Right ventricle myocardium superior (tissue), 1 donor: Measurements from ENCODE around the gene SH3BP4. TPM values are rescaled to one million over a fixed set of nuclear protein-coding genes. Genes with fewer than 3 reads are reported as not detected.

ENCODE experiments used
- ATAC-seq: fragments of 200-7000 bp; cut with Tn5 transposase; one replicate; pipeline ENCODE4 v1.9.1; 2020; ENCODE audit warnings: mild to moderate bottlenecking; ENCODE audit not compliant: poor library complexity
- DNase-seq: peaks from one replicate; pipeline ENCODE4 v3.0.0-alpha.2; 2020
- intact Hi-C: fragments of 100-400 bp; cut with DNase I; formaldehyde crosslinking; loops from one replicate; pipeline ENCODE4 v1.11.2; 2022
- total RNA-seq: library from RNA; stranded (reverse); fragmentation: NEBNext Ultra II Directional; extraction: Animal tissue kit (Norgen Biotek cat#: 25700); gene quantifications from one replicate; pipeline ENCODE4 v1.2.1, GENCODE V29; 2021
- donor health status: DM: no; HTN: yes; CAD: no; lungs with severe emphysema.

The SH3BP4 gene
- total RNA-seq, 1 donor from 2014 or later: 9.0 TPM

DNA sequence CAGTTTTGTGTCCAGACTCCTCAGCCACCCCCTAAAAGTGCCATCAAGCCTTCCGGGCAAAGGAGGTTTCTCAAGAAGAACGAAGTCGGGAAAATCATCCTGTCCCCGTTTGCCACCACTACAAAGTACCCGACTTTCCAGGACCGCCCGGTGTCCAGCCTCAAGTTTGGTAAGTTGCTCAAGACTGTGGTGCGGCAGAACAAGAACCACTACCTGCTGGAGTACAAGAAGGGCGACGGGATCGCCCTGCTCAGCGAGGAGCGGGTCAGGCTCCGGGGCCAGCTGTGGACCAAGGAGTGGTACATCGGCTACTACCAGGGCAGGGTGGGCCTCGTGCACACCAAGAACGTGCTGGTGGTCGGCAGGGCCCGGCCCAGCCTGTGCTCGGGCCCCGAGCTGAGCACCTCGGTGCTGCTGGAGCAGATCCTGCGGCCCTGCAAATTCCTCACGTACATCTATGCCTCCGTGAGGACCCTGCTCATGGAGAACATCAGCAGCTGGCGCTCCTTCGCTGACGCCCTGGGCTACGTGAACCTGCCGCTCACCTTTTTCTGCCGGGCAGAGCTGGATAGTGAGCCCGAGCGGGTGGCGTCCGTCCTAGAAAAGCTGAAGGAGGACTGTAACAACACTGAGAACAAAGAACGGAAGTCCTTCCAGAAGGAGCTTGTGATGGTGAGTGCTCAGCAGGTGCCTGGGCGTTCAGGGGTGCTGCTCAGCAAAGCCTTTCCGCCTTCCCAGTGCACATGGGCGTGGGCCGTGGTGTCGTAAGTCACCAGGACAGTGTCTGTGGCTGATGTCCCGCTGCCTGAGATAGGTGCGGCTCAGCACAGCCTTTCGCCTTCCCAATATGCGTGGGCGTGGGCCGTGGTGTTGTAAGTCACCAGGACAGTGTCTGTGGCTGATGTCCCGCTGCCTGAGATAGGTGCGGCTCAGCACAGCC, 91.0 kb downstream of the SH3BP4 start:
- peak; percentile 36 for DNase-seq
- ATAC-seq: no peak
- intact Hi-C loops: no loop called here

DNA sequence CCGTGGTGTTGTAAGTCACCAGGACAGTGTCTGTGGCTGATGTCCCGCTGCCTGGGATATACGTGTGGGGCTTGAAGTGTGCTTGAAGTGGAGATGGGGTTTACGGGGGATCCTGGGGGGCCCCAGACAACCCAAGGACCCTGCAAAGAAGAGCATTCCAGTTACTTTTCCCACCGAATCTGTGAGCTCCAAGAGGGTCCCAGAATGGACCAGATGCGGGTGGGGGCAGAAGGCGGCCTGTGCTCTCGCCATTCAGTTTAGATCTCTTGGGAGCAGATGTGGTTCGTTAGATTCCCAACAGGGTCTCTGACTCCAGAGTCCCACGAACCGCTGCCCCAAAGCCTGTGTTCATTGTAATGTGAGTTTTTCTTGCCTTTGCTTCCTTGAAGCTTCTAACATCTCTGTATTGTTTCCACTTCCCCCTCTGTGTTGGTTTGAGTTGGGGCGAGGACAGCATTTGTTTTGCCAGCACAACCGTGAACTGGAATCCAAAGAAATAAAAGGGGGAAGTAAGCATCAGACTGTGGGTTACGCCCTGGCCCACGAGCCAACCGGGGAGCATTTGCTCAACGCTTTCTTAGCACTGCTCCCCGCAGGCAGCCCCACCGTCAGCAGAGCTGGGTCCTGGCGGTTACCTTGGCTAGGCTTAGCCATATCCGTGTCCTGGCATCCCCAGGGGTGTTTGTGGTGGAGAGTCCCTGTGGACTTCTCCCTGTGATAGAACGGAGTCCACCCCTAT, 92.1 kb downstream of the SH3BP4 start:
- peak; percentile 72 for DNase-seq
- intact Hi-C loops: no loop called here
- ATAC-seq: peak; percentile 48

DNA sequence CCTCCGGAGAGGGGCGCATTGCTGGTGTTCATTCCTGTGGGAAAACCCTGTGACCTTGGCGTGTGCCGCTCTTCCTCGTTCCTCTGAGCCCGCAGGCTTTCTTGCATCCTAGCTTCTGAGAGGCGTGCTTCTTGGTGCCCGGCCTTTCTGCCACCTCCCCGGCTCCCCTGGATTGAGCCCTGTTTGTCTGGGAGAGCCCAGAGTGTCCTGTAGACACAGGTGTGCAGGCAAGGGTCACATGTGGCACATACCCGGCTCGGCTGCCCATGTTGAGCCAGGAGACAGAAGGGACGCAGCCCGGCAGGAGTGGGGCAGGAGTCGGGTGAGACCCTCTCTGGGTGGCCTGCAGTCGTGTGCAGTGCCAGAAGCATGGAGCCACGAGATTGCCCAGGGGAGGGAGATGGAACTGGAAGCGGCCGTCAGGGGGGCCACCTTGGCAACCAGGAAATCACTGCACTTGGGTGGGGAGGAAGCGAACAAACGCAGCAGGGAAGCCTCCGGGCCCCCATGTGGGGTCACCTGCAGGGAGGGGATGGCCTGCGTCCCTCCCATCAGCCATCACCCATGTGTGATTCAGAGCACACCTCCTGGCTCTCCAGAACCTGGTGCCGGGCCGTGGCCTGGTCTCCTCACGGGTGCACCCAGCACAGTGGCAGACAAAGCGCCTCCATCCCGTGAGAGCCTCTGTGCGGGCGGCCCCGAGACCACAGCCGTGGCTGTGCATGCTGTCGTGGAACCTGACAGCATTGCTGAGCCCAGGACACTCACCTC, 92.9 kb downstream of the SH3BP4 start:
- intact Hi-C loops: no loop called here
- DNase-seq (no peak), ATAC-seq (no peak)

DNA sequence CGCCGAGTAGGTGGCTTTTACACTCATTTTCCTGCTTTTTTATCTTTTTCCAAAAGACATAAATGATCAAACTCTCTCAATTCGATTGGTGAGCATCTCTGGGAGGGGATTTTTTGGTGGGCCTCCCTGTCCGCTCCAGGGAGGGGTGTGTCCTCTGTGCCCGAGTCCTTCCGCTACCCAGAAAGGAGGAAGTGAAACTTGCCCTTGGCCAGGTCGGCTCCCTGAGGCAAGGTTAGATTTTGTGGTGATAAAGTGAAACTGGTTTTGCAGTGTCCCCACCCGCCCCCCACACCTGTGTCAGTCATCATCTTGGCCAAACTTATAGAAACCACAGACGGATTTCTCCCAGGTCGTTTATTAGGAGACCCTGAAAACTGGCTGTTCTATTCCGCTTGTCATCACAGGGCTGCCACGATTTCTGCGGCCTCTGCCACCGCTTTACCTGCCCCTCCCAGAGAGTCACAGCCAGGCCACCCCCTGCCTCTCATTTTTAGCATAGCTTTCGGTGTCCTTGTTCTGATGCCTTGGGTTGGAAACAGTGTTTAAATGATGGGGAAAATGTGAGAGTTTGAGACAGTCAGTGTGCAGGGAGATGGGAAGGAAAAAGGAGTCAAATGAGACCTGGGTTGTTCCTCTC, 93.6 kb downstream of the SH3BP4 start:
- ATAC-seq (no peak), DNase-seq (no peak)
- intact Hi-C loops: no loop called here

DNA sequence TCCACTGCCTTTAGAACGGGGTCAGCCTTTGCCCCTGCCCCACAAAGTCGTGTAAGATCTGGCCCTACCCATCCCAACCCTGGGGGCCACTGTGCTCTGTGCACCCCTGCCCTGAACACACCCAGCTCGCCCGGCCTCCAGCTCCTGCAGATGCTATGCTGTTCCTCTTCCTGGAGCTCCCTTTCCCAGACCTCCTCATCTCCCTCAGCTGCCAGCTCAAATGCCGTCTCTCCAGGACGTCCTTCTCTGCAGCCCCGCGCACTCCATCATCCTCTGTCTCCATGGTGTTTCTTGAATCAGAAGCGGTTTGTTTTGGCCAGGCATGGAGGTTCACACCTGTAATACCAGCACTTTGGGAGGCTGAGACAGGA, 94.1 kb downstream of the SH3BP4 start:
- DNase-seq (no peak), ATAC-seq (no peak)
- intact Hi-C loops: no loop called here

DNA sequence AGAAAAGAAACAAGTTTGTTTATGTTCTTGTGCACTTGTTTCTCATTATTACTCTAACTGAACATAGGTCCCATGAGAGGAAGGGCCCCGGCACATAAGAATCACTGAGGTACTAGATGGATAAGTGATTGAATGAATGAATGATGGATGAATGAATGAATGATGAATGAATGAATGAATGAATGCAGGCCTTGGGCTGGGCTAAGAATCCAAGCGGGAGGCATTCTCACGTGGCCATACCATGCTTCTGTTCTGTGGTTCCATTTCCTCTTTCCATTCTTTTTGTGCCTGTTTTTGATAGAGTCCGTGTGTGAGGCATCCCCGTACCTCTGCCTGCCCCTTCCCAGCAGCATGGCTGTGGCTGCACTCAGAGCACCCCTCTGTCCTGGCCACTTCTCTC, 94.8 kb downstream of the SH3BP4 start:
- intact Hi-C loops: no loop called here
- ATAC-seq (no peak), DNase-seq (no peak)

DNA sequence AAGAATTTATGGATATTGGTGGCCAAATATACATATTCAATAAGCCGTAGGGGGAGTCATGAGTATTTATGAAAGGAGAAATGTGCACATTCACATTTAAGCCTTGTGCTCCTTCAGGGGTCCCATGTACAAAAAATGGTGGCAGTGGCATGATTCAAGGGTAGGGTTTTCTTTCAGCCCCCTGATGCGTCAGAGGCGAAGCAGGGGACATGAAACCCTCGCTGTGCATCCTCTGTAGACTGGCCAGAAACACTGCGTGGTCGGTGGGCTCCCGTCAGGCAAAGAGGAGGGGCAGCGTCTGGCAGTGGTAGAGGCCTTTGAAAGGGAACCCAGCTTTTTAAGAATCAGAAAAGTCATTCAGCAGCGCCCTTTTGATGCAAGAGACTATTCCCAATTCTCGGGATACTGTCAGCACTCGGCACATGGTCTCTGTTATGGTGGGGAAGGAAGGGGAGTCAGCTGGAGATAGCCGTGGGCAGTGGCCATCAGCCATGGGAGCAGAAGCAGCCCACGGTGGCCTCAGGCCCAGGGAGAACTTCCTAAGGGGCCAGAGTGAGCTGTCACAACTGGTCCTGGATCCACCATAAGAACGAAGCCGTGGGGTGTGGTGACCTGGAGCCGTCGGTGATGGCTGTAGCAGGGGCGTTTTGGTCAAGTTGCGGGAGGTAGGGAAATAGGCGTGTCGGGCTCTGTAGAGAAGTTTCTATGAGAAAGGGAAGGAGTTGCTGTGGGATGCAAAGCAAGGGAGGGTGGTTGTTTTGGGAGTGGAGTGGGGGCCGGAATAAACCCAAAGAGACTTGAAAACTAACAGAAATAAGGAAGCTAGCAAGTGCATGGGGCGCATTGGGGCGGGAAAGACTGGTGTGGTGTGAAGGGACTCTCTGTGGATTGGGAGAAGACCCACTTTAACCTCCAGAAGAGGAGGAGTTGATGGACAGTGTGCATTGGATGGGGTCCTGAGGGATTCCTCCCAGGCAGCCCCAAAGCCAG, 95.6 kb downstream of the SH3BP4 start:
- intact Hi-C loops: no loop called here
- ATAC-seq (no peak), DNase-seq (no peak)

DNA sequence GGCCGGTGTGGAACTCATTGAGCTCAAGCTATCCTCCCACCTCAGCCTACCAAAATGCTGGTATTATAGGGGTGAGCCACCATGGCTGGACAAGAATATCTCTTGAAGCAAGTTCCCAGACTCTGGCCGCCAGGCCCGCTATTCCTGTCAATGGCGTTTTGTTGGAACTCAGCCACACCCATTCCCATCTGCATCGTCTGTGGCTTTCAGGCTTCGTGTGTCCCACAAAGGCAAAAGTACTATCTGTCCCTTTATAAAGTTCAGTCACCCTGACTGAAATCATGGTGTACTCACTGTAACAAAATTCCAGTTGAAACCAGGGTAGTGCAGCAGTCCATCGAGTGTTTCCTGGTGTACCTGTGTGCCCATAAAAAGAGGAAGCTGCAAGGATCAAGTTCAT, 96.7 kb downstream of the SH3BP4 start:
- intact Hi-C loops: no loop called here
- ATAC-seq: peak; percentile 27

DNA sequence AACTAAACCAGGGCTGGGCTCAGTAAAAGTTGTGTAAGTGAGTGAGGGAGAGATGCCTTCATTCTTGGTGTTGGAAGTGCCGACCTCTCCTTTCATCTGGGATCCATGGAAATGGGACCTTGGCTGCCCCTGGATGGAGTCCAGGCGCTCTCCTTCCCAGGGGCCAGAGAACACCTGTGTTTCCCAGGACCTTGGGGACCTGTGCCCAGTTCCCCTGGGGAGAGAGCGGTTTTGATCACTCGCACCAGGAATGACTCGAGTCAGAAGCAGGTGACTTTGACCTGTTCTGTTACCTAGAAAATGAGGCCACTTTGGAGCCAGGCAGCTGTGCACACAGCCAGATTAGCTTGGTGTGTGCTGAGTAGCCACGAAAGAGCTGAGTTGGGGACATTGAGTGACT, 97.3 kb downstream of the SH3BP4 start:
- intact Hi-C loops: no loop called here
- no peak for DNase-seq
- ATAC-seq: no peak

More for the DNA sequence above, 96.7 kb downstream of the SH3BP4 start:
- no peak for DNase-seq

DNA sequence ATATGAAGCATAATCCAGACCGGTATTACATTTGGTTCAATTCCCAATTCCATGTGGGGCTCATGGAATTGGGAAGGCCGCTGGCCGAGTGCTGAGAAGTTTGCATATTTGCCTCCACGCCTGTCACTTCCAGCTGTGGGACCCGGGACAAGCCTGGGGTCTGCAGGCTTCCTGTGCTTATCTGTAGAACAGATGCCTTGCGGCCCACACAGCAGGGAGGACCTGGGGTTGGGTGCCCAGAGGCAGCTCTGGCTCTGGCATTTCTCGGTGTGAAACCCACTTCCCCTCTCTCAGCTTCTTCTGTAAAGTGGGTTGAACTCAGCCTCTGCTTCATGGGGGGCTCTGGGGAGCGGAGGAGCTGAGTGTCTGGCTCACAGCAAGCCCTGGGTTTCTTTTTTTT, 97.9 kb downstream of the SH3BP4 start:
- DNase-seq (no peak), ATAC-seq (no peak)
- intact Hi-C loops: no loop called here

DNA sequence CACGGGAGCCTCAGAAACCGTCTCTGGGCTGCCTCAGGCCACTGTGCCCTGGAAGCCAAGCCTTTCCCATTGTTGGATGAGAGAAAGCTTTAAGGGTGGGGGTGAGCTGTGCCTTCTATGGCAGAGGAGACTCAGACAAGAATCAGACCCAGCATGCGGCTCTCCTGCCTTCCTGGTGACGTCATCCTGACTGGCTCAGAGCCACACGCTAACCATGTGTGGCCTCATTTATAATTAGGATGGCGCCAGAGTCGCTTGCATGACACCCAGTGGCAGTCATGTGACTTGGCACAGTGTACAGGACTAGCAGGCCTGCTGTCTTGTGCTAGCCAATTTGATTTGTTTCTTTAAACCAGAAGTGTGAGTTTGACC, 99.1 kb downstream of the SH3BP4 start:
- intact Hi-C loops: no loop called here
- peak; percentile 94 for DNase-seq
- peak; percentile 92 for ATAC-seq

DNA sequence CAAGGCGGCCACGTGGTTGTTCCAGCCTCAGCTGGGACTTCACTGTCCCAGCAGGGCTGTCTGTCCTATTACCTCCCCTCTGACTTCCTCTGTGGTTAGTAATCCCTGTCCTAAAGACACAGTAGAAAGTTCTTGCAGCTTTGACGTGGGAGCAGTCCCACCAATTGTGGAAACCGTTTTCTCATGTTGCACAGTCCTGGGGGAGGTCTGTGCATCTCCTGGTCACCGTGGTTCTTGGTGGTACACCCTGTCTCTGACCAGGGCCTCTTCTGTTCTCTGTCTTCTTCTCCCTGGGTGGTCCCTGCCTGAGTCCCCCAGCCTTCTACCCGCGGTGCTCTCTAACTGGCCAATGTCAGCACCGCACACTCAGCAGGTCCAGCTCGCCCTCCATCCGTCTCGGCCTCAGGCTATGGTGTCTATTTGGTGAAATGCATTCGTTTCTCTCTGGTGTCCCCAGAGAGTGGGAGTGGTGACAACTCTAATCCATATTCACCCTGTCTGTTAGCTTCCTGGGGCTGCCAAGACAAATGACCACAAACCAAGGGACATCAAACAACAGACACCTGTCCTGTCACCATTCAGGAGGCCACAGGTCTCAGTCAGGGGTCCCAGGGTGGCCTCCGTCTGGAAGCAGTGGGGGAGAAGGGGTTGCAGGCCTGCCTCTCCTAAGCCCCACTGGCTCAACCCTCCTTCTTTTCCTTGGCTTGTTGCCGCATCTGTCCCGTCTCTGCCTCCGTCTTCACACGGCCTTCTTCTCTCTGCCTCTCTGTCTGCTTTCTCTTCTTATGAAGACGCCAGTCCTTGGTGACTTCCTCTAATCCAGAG, 99.8 kb downstream of the SH3BP4 start:
- ATAC-seq (peak; percentile 39), DNase-seq (no peak)
- intact Hi-C loops: no loop called here

DNA sequence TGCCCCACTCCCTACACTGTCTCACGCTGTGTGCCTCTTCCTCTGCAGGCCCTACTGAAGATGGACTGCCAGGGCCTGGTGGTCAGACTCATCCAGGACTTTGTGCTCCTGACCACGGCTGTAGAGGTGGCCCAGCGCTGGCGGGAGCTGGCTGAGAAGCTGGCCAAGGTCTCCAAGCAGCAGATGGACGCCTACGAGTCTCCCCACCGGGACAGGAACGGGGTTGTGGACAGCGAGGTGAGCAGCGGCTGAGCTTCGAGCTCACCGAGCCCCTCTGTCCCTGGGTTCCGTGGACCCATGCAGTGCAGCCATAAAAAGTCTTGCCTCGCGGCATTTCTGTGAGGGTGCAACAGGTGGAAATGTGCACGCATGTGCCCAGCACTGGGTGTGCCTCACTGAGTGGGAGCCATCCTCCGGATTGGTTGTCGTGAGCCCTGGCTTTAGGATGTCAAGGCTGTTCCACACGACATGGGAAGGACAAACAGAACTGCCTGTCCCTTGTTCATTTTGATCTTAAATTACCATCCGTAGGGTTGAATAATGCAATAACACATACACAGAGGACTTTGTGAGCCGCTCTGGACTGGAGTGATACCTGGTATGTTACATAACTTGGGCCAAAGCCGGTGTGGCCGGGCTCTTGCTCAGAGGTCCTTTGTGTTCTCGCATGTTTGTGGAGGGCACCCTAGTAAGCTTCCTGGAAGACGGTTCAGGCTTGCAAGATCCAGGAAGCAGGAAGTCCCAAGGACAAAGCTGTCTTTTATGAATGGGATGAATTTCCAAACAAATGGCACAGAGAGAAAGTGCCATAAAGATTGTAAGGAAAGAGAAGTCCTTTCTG, 100.9 kb downstream of the SH3BP4 start:
- ATAC-seq: no peak
- intact Hi-C loops: no loop called here
- no peak for DNase-seq

DNA sequence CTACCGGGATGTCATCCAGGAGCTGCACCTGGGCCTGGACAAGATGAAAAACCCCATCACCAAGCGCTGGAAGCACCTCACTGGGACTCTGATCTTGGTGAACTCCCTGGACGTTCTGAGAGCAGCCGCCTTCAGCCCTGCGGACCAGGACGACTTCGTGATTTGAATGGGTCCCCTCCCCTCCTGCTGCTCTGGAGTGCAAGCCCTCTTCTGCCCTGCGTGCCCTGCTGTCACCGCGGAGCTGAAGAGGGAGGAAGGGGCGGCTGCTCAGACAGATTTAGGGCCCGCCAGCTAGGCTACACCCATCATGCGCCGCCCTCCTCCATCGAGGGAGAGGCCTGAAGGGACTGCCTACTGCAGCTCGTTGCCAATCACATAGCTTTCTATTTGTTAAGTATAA, 101.8 kb downstream of the SH3BP4 start:
- DNase-seq: no peak
- no peak for ATAC-seq
- intact Hi-C loops: no loop called here

DNA sequence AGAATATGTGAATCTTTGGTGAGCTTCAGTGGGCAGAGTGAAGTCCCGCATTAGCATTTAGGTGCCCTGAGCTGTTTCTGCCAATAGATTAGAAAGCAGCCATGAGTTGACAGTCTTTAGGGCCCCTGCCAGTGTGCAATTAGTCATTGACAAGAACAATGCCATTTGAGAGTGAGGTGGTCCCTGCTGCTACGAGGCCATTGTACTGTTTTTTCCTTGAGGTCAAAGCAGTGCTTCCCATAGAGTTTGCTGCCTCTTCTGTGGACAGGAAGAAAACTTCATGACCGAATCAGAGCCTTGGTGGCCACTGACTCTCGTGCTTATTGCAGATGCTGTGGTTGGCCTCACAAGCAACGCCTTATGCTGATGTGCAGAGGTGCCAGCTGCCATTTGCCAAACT, 102.7 kb downstream of the SH3BP4 start:
- DNase-seq (no peak), ATAC-seq (no peak)
- intact Hi-C loops: no loop called here

DNA sequence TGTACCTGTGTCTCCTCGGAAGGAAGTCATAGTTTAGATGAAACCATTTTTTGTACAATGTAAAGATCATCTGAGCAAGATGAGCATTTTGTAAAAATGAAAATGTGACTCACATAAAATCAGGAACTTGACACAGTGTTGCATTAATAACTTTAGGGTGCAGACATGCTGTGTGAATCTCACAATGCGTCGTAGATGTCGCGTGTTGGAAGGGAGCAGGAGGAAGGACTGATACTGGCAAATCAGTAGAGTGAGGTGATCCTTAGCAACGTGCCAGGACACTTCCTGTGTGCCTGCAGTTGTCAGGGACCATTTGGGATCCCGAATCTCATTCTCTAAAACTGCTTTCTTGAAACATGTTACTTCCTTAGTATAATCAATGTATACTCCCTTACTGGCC, 103.1 kb downstream of the SH3BP4 start:
- intact Hi-C loops: no loop called here
- DNase-seq: no peak
- no peak for ATAC-seq
